ENCODE data around the gene TSC2.

TSC2 gene

DNA sequence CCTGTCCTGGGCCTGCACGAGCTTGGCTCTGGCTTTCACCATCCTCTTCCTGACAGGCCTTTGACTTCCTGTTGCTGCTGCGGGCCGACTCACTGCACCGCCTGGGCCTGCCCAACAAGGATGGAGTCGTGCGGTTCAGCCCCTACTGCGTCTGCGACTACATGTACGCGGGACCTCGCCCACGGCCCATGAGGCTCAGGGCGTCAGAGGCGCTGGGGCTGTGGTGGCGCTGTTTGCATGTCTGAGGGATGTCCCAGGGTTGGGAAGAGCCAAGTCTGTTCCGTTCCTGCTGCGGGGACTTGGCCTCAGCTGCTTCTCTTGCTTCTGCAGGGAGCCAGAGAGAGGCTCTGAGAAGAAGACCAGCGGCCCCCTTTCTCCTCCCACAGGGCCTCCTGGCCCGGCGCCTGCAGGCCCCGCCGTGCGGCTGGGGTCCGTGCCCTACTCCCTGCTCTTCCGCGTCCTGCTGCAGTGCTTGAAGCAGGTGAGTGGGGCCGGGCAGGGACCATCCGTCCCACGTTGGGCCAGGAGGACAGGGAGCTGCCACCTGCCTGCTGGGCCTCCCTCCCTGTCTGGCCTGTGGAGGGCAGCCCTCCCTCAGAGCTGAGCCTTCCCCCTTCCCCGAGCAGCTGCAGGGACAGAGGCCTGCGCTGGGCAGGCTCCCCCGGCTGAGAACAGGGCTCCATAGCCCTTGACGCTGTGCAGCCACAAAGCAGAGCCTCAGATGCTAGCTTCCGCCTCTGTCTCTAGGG lies 23.8 kb downstream of the TSC2 start:
- DNase-seq (ENCODE audit: low spot score): no peak

- no peak for DNase-seq (ENCODE audit: low spot score)
Observed at GRCh38 chr16:2072926-2073325, 25.1 kb downstream of the TSC2 start.

DNA sequence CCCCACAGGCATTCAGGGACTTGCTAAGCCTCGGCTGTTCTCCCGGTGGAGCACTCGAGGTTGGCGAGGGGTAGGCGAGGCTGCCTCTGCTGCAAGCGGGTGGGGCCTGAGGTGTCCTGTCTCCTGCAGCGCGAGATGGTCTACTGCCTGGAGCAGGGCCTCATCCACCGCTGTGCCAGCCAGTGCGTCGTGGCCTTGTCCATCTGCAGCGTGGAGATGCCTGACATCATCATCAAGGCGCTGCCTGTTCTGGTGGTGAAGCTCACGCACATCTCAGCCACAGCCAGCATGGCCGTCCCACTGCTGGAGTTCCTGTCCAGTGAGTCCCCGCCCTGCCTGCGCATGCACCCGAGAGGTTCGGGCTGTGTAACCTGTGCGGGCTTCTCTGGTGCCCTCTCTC lies 26.3 kb downstream of the TSC2 start:
- no peak for DNase-seq (ENCODE audit: low spot score)

DNA sequence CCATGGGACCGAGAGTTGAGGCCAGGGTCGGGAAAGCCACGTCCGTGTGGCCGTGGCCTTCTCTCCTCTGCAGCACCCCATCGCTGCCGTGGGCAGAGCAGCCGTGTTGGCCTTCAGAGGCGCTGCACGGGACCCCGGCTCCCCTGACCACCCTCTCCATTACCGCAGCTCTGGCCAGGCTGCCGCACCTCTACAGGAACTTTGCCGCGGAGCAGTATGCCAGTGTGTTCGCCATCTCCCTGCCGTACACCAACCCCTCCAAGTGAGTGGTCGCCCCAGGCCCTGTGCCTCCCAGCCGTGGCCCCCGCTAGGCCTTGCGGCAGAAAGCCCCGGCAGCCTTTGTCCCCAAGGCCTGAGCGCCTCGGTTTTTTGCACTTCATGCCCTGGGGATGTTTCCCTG lies 27.8 kb downstream of the TSC2 start:
- no peak for DNase-seq (ENCODE audit: low spot score)

DNA sequence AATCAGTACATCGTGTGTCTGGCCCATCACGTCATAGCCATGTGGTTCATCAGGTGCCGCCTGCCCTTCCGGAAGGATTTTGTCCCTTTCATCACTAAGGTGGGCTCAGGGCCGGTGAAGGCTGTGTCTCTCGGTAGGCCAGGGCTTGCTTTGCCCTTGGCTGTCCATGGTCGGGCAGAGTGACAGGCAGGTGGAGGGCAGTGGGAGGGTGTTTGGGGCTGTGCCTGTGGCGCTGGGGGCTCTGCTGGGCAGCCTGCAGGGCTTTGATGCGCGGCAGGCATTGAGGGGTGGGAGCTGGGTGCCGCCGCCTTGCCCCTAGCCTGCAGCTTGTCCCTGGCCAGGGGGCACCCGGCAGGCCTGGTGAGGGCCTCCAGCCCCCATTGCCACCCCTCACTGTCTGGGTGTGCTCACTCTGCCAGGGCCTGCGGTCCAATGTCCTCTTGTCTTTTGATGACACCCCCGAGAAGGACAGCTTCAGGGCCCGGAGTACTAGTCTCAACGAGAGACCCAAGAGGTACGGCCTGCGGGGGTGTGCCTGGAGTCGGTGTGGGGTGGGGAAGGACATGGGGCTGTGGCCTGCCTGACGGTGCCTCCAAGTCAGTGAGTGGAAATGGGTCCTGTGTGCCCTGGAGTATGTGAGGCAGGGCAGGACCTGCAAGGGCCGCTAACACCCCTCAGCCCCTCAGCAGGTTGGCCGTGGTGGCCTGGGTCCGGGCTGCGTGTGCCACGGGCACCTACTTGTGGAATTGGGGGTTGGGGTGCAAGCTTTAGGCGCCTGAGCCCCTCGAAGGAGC lies 28.5 kb downstream of the TSC2 start:
- no peak for DNase-seq (ENCODE audit: low spot score)

- no peak for DNase-seq (ENCODE audit: low spot score)
Observed at GRCh38 chr16:2077016-2077415, 29.2 kb downstream of the TSC2 start.

GRCh38 chr16:2077696-2078095 lies 29.9 kb downstream of the TSC2 start:
- DNase-seq (ENCODE audit: low spot score): no peak

GRCh38 chr16:2078096-2078495 lies 30.3 kb downstream of the TSC2 start:
- DNase-seq (ENCODE audit: low spot score): no peak

DNA sequence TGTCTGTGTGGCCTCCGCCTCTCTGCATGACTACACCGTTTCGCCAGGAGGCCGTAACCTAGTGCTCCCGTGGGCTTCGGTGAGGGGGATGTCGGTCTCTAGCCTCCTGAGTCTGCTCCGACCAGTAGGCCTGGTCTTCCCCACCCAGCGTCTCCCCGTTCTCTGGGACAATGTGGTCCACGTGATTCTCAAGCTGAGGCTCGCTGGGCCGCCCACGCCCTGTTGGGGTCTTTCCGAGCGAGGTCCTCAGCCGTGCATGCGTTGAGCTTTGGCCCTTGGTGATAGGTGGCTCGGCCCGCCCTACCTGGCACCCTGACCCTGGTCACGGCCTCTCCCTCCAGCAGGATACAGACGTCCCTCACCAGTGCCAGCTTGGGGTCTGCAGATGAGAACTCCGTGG lies 30.9 kb downstream of the TSC2 start:
- no peak for DNase-seq (ENCODE audit: low spot score)

DNA sequence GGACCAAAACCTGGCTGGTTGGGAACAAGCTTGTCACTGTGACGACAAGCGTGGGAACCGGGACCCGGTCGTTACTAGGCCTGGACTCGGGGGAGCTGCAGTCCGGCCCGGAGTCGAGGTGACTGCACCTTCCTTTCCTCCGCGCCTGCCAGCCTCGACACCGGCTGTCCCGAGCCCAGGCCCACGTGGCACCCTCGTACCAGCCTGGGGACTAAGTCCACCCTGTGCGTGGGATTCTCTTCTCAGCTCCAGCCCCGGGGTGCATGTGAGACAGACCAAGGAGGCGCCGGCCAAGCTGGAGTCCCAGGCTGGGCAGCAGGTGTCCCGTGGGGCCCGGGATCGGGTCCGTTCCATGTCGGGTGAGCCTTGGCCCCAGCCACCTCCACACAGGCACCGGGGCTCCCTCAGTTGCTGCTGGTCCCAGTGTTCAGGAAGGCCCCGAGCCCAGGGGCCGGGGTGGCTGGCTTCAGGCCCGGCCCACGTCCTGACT lies 31.6 kb downstream of the TSC2 start:
- no peak for DNase-seq (ENCODE audit: low spot score)

GRCh38 chr16:2079991-2080390 lies 32.2 kb downstream of the TSC2 start:
- DNase-seq (ENCODE audit: low spot score): no peak

GRCh38 chr16:2081201-2082084 lies 33.7 kb downstream of the TSC2 start:
- no peak for DNase-seq (ENCODE audit: low spot score)

DNA sequence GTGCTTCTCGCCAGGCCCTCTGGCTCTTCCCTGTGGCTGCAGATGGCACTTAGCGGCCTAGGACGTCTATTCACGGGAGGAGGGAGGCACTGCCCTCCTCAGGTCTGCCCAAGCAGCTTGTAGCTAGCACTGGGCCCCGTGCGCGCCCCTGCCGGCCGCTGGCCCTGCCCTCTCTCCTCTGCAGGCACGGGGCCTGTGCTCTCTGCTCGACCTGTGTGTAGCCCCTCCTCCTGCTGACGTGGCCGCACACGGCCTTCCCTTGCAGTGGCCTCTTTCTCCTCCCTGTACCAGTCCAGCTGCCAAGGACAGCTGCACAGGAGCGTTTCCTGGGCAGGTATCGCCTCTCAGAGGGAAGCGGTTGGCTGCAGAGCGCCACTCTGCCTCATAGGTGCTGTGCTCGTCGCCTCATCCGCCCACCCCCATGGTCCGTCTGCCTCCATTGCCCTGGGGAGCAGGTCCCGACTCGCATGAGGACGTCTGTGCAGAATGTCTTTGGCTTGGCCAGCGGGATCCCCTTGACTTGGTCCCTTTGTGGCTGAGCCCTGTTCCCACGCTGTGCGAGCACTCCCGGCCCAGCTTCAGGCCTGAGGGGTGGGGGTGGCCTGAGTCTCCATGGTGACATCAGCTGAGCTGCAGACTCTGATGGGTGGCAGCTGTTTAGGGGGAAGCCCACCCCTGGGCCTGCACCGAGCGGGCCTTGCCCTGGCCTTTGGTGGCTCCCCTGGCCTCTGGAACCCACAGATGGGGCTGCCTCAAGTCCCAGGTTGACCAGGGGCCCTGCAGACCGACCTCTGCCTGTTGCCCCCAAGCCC lies 34.6 kb downstream of the TSC2 start:
- DNase-seq (ENCODE audit: low spot score): no peak

DNA sequence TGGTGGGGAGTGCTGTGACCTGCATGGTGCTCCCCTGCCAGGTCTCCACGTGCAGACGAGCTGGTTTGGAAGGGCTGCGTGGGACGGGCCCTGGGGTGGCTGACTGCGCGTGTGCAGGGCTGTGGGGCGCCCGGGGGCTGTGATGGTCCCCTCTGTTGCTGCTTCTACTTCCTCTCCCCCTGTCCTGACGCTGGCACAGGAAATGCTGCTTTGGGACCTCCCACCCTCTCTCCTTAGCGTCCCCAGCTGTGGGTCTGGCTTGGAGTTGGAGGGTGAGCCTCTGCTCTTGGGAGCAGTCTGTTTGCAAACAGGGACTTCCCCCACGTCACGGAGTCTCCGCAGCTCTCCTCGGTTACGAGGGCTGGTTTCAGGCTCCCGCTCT lies 35.2 kb downstream of the TSC2 start:
- DNase-seq (ENCODE audit: low spot score): no peak

GRCh38 chr16:2083409-2083808 lies 35.6 kb downstream of the TSC2 start:
- no peak for DNase-seq (ENCODE audit: low spot score)

GRCh38 chr16:2083876-2084780 lies 36.3 kb downstream of the TSC2 start:
- no peak for DNase-seq (ENCODE audit: low spot score)

- DNase-seq (ENCODE audit: low spot score): no peak
Observed at GRCh38 chr16:2084895-2085625, 37.3 kb downstream of the TSC2 start.

- no peak for DNase-seq (ENCODE audit: low spot score)
Observed at GRCh38 chr16:2085669-2086068, 37.9 kb downstream of the TSC2 start.

DNA sequence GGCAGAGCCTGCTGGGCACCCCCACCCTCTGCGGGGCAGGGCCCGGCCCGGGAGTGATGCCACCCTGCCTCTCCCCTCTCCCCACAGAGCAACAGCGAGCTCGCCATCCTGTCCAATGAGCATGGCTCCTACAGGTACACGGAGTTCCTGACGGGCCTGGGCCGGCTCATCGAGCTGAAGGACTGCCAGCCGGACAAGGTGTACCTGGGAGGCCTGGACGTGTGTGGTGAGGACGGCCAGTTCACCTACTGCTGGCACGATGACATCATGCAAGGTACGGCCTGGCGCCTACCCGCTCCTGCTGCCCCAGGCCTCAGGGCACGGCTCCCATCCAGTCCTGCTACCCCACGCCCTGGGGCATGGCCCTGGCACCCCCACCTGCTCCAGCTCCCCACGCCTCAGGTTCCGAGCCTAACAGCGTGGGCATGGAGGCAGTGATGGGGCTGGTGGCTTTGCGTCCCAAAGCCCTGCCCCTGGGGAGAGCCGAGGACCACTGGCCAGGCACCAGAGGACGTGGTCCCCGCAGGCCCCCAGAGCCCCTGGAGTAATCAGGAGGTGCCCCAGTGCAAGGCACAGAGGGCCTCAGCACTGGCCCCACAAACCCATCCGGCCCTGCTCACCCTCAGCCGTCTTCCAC lies 38.4 kb downstream of the TSC2 start:
- DNase-seq (ENCODE audit: low spot score): no peak

Data from kidney capillary endothelial cell (primary cell).